ENCODE results near the gene ZNF71.

ZNF71 gene

GRCh38 chr19:56594783-56595547 is at the start of gene ZNF71:
Gene ZNF71, plus strand, starts transcription at chr19:56595302. Its CDS starts 6,257 bp downstream, at chr19:56601559.
- DNase-seq (ENCODE audit: low read depth in 2 of 2): peak; percentile 85 to 87

- DNase-seq (ENCODE audit: low read depth in 2 of 2): no peak
These were observed 47.6 kb upstream of the ZNF71 start for GRCh38 chr19:56547535-56547934.

GRCh38 chr19:56554272-56554869 is 40.7 kb upstream of the ZNF71 start:
- no peak for DNase-seq (ENCODE audit: low read depth in 2 of 2)

GRCh38 chr19:56562766-56563165 is 32.3 kb upstream of the ZNF71 start:
- DNase-seq (ENCODE audit: low read depth in 2 of 2): no peak

- peak; percentile 21 to 26 for DNase-seq (ENCODE audit: low read depth in 2 of 2)
These were observed 28.2 kb upstream of the ZNF71 start for GRCh38 chr19:56566904-56567273.

- DNase-seq (ENCODE audit: low read depth in 2 of 2): peak; percentile 80 to 82
These were observed 27.6 kb upstream of the ZNF71 start, which contains the start of gene ZNF470 for GRCh38 chr19:56567274-56568120. Gene ZNF470, plus strand, starts transcription at chr19:56567468. Its CDS starts 2,844 bp downstream, at chr19:56570312.

- DNase-seq (ENCODE audit: low read depth in 2 of 2): no peak
These were observed 22.5 kb upstream of the ZNF71 start for GRCh38 chr19:56572589-56572988.

GRCh38 chr19:56573914-56574313 is 21.2 kb upstream of the ZNF71 start:
- no peak for DNase-seq (ENCODE audit: low read depth in 2 of 2)

- DNase-seq (ENCODE audit: low read depth in 2 of 2): no peak
These were observed 17.1 kb upstream of the ZNF71 start for GRCh38 chr19:56577719-56578602.

GRCh38 chr19:56594446-56594782 is 688 bp upstream of the ZNF71 start:
- no peak for DNase-seq (ENCODE audit: low read depth in 2 of 2)

- no peak for DNase-seq (ENCODE audit: low read depth in 2 of 2)
These were observed 422 bp downstream of the ZNF71 start for GRCh38 chr19:56595548-56595899.

- no peak for DNase-seq (ENCODE audit: low read depth in 2 of 2)
These were observed 1.6 kb downstream of the ZNF71 start for GRCh38 chr19:56596676-56597075.

- no peak for DNase-seq (ENCODE audit: low read depth in 2 of 2)
These were observed 2.6 kb downstream of the ZNF71 start for GRCh38 chr19:56597696-56598095.

- DNase-seq (ENCODE audit: low read depth in 2 of 2): no peak
These were observed 6.3 kb downstream of the ZNF71 start for GRCh38 chr19:56601375-56601774.

- no peak for DNase-seq (ENCODE audit: low read depth in 2 of 2)
These were observed 8.7 kb downstream of the ZNF71 start for GRCh38 chr19:56603829-56604228.

GRCh38 chr19:56608274-56608964 is 13.3 kb downstream of the ZNF71 start:
- no peak for DNase-seq (ENCODE audit: low read depth in 2 of 2)

- DNase-seq (ENCODE audit: low read depth in 2 of 2): no peak
These were observed 16.2 kb downstream of the ZNF71 start for GRCh38 chr19:56611288-56611687.

GRCh38 chr19:56612737-56613136 is 17.6 kb downstream of the ZNF71 start:
- no peak for DNase-seq (ENCODE audit: low read depth in 2 of 2)

- no peak for DNase-seq (ENCODE audit: low read depth in 2 of 2)
These were observed 18.5 kb downstream of the ZNF71 start for GRCh38 chr19:56613639-56614038.

- DNase-seq (ENCODE audit: low read depth in 2 of 2): no peak
These were observed 22.4 kb downstream of the ZNF71 start for GRCh38 chr19:56617531-56617930.

- no peak for DNase-seq (ENCODE audit: low read depth in 2 of 2)
These were observed 24.0 kb downstream of the ZNF71 start for GRCh38 chr19:56619121-56619520.

All from activated CD4-positive, alpha-beta T cell treated with anti-CD3 and anti-CD28 coated beads for 24 hours (primary cell).